SHP77 (cell line): ENCODE data around the gene RHAG.
"Not testable (repeated sequence)": the region's sequence is repeated elsewhere in the genome, so short reads cannot be mapped to it uniquely, and the experiment has no call there.

Experiments
- DNase-seq, 2 experiments: peaks; one replicate each; lab custom pipeline; 2025; lab: John Stamatoyannopoulos, UW

Gene RHAG

DNA sequence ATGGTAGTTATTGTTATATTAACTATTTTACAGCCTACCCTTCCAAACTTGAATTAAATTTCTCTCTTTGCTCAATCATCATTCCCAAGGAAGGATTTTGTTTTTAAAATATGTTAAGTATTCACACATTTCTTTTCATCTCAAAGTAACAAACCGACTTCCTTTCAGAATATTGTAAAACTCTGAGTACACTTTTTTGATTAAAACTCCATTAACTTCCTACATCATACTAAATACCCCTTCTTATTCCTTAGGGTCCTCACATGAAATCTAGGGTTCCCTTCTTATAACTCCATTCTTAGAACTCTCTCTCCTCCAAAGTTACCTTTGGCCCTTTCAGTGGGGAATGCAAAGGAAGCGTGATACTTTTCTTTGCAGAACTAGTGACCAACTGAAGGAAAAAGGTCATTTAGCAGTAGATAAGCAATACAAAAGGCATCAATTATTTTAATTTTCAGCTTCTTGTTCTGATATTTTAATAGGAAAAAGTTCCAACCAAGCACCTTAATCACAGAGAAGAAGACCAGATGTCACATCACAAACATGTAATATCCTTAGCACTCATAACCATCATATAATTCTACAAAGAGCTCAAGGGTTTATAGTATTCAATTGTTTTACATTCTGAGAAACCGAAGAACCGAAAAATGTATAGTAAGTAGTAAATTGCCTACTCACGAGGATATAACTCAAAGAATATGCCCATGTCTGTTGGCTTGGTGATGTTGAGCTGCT lies 494 bp downstream of the RHAG start:
- DNase-seq: no peak

DNA sequence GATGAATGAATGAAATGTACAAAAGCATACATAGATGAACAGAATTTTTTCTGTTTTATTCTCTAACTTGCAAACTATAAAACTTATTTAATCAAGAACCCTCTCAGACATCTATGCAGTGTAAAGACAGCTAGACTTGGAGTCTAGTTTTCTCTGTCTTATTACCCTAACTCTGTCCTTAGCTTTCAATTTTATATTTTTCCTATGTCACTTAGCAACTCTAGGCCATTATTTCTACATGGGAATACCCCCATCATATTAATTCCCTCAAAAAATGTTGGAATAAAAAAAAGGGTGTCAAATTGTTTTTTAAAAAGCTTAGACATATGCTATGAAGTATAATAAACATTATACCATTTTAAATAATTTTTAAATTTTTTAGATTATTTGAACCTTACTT lies 1.2 kb downstream of the RHAG start:
- no peak for DNase-seq

DNA sequence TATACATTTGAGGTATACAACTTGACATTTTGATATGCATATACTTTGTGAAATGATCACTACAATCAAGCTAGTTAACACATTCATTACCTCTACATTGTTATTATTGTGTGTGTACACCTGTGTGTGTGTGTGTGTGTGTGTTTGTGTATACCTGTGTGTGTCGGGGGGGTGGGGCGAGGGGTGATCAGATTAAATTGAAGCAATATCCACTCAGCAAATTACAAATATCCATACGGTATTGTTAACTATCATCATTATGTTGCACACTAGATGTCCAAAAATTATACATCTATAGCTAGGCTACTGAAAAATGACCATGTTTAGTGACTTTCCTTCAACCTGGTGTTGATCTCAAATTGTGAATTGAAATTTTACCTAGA lies 1.8 kb downstream of the RHAG start:
- no peak for DNase-seq

DNA sequence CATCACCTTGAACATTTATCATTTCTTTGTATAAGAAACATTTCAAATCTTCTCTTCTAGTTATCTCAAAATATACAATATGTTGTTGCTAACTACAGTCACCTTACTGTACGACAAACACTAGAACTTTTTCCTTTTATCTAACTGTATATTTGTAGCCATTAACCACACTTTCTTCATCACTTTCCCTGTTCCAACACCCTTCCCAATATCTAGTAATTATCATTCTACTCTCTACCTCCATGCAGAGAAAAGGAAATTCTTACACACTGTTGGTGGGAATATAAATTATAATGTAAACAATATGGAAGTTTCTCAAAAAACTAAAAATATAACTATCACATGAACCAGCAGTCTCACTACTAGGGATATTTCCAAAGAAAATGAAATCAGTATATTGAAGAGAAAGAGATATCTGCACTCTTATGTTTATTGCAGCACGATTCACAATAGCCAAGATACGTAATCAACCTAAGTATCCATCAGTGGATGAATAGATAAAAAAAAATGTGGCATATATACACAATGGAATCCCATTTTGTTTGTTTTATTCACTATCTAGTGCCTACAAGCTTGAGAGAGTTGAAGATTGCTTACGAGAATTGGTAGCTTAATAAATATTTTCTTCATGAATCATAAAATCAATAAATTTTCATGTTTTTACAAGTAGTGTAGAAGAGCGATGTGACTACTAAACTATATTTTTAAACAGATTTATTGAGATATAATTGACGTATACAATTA lies 2.4 kb downstream of the RHAG start:
- DNase-seq: no peak

DNA sequence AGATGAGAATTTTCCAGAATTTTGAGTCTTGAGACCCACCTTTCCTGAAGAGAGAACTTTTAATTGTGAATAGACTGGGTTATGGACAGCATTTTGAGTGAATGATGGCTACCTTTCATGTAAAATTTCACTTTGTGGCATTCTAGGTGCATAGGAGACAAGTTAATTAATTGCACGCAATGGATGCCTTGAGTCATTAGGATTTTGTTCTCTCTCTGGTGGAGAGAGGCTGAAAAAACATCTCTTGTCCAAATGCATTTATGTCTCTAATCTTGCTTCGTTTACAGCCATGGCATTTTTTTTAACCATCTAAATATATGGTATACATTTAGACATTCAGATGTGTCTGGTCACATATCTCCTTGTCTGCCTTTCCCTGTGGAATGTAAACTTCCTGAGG lies 3.1 kb downstream of the RHAG start:
- no peak for DNase-seq

DNA sequence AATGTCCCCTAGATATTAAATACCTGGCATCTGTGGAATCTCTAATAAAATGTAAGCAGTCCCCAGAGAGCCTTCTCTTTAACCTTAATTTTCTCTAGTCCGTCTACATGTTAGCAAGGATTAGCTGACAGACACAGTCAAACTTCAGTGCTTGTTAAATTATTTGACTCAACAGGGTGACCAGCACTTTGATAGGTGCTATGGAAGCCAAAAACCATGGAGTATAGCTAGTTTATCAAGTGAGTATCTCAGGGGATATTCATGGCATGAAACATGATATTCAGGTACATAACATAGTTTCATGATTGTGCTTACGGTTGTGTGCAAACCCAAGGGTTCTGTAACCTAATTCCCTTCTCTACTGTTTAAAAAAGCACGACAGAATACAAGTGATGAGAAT lies 3.9 kb downstream of the RHAG start:
- DNase-seq: no peak

DNA sequence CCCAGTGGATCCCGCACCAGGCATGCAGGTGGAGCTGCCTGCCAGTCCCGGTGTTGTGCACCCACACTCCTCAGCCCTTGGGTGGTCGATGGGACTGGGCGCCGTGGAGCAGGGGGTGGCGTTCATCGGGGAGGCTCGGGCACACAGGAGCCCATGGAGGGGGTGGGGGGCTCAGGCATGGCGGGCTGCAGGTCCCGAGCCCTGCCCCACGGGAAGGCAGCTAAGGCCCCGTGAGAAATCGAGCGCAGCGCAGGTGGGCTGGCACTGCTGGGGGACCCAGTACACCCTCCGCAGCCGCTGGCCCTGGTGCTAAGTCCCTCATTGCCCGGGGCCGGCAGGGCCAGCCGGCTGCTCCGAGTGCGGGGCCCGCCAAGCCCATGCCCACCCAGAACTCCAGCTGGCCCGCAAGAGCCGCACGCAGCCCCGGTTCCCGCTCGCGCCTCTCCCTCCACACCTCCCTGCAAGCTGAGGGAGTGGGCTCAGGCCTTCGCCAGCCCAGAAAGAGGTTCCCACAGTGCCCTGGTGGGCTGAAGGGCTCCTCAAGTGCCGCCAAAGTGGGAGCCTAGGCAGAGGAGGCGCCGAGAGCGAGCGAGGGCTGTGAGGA lies 7.1 kb downstream of the RHAG start:
- not testable (repeated sequence) for DNase-seq

DNA sequence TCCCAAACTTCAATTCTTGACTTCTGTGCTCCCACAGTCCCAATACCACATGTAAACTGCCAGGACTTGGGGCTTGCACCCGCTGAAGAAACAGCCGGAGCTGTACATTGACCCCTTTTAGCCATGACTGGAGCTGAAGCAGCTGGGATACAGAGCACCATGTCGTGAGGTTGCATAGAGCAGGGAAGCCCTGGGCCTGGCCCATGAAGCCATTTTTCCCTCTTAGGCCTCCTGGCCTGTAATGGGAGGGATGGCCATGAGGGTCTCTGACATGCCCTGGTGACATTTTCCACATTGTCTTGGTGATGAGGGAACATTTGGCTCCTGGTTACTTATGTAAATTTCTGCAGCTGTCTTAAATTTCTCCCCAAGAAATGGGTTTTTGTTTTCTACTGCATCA lies 9.8 kb downstream of the RHAG start:
- no peak for DNase-seq

DNA sequence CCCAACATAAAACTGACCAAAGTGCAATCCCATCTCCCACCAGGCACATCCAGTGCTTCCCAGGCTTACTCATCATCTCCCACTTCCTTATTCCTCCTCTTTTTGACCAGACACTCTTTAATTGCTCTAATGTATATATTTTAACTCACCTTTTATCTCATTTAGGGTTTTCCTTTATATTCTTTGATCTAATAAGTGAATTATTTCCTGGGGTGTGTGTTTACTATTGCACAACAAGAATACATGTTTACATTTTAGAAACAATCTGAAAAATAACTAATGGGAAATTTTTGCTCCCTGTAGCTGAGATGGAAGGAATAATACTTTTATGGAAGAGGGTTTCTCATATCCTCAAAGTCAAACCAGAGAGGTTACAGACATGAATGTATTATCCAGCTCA lies 18.4 kb downstream of the RHAG start:
- no peak for DNase-seq

DNA sequence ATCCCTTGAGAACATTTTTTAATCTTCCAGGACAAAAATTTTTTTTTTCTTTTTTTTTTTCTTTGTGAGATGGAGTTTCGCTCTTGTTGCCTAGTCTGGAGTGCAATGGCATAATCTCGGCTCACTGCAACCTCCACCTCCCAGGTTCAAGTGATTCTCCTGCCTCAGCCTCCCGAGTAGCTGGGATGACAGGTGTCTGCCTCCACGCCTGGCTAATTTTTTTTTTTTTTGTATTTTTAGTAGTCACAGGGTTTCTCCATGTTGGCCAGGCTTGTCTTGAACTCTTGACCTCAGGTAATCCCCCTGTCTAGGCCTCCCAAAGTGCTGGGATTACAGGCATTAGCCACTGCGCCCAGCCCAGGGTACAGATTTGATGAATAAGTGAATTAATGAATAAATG lies 22.5 kb downstream of the RHAG start:
- not testable (repeated sequence) for DNase-seq

DNA sequence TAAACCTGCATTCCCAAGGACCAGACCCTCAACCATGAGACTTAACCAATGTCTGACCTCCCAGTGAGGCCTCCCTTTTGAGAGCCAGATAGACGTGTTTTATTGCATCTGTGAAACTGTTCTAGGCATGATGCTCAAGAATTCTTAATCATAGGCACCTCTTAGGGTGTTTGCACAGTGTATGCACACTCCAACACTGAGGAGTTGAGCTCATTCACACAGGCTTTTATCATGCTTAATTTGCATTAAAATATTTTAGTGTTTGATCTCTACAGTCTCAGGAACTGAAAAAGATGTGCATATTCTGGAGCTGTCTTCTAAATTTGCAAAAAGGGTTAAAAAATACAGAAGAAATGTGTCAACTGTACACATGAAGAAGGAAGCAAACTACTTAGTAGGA lies 27.4 kb downstream of the RHAG start:
- no peak for DNase-seq

DNA sequence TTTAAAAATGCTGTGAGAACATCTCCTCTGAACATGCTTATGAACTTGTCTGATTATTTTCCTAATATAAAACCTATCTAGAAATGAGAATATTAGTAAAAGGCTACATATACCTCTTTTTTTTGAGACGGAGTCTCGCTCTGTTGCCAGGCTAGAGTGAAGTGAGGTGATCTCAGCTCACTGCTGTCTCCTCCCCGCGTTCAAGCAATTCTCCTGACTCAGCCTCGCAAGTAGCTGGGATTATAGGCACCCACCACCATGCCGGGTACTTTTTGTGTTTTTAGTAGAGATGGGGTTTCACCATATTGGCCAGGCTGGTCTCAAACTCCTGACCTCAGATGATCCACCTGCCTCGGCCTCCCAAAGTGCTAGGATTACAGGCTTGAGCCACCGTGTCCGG lies 28.4 kb downstream of the RHAG start:
- DNase-seq: not testable (repeated sequence)

DNA sequence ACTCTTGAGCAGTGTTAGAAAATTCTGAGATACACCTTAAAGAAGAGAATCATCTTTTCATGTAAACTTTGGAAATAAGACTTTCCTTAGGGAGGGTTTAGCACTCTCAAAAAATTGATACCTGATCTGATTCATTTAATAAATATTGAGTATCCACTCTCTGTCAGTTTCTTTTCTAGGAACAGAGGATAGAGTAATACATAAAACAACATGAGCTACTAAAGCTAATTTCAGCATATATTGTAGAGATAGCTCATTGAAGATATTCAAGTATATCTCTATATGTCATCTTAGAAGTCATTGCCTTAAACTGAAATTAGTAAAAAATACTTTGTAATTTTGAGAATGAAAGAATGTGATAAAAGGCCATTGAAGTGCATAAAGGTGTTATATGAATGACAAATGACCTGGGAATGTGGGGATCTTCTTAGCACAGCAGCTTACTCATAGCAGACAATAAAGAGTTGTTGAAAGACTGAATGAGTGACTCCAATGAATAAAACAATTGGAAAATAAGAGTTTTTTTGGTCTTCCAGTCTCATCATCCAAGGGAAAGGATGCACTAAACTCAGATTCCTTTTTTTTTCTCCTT lies 29.2 kb downstream of the RHAG start:
- no peak for DNase-seq

DNA sequence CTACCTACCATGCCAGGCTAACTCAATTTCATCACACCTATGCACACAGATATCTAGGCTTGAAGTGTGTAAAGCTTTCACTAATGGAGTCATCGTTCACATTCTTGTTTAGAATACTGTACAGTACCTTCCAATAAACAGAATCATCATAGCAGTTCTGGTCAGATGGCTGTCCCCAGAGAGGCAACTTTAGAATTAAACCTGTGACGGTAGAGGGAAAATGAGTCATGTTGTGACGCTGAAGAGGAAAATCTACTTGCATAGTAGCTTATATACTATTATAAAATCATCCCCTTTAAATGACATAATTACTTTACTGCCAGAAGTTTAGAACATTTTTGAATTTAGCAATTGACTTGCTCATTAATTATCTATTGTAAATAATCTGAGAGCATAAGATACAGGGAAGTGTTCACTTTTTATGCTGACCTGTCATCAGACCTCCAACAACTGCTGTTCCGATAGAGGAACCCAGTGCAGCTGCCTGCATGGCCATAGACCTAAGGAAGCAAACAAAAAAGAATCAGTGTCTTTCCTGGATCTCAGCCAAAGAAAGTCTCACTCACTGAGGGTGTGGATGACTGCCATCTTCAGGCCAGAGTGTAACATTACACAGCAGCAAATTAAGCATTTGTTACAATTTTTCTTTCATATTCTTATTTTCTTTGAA lies 29.8 kb downstream of the RHAG start:
- peak; percentile 92 to 96 for DNase-seq

DNA sequence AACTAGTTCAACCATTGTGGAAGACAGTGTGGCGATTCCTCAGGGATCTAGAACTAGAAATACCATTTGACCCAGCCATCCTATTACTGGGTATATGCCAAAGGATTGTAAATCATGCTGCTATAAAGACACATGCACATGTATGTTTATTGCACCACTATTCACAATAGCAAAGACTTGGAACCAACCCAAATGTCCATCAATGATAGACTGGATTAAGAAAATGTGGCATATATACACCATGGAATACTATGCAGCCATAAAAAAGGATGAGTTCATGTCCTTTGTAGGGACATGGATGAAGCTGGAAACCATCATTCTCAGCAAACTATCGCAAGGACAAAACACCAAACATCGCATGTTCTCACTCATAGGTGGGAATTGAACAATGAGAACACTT lies 32.6 kb downstream of the RHAG start:
- DNase-seq: not testable (repeated sequence)

DNA sequence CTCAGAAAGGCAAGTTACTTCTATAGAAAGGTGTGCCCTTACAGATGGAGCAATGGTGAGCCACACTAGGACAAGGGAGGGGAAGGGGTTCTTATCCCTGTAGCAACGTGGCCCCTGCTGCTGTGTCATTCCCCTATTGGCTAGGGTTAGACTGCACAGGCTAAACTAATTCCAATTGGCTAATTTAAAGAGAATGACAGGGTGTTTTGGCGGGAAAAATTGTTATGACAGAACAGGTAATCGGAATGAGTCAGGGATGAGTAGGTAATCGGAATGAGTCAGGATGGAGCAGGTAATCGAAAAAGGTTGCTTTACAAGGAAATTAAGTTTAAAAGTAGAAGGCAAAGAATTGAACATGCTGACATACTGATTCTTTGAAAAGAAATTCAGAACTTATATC lies 49.4 kb downstream of the RHAG start:
- DNase-seq: not testable (repeated sequence)

DNA sequence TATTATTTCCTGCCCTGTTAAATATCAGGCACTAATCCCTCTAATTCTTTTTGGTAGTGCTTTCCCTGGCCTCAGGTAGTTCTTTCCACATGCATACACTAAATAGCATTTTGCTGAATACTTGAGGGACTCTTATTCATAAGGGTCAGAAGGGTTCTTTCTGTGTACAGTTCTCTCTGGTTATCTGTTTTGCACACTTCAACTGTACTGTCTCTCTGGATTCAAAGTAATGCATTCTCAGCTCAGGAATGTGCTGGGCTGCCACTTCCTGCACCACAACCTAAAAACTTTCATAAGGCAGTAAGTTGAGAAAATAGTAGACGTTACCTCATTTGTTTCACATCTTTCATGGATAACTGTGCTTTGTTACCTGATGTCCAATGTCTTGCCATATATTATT lies 54.1 kb downstream of the RHAG start:
- no peak for DNase-seq

DNA sequence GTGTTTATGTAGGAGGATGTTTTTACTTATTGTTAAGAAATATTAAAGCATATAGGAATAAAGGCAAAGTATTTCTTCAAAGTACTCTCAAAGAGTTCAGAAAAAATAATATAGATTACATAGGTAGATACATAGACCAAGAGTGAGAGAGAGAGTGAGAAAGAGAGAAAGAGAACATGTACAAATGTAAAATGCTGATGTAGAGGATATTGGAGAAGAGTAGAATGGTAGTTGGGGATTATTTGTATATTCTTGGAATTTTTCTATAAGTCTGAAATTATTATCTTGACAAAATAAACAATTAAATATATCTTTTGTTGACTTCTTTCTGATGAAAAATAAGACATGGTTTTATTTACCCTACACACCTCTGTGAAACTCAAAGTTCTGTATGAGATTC lies 57.0 kb downstream of the RHAG start:
- no peak for DNase-seq

DNA sequence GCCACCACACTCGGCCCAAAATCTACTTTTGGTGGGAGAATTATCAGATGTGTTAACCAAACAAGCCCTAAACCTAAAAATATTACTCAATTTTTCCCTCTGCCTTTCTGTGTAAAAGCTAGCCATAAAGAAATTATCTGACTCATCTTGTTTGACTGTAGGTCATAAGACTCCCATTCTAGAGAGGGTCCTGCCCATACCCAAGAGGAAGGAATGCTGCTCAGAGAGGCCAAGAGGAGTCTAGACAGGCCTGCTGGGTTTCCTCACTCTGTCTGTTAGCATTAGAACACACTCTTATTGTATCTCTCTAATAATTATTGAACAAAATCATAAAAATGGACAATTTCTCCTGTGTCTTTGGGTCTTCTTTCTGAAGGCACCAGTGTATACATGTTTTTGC lies 60.0 kb downstream of the RHAG start:
- no peak for DNase-seq

DNA sequence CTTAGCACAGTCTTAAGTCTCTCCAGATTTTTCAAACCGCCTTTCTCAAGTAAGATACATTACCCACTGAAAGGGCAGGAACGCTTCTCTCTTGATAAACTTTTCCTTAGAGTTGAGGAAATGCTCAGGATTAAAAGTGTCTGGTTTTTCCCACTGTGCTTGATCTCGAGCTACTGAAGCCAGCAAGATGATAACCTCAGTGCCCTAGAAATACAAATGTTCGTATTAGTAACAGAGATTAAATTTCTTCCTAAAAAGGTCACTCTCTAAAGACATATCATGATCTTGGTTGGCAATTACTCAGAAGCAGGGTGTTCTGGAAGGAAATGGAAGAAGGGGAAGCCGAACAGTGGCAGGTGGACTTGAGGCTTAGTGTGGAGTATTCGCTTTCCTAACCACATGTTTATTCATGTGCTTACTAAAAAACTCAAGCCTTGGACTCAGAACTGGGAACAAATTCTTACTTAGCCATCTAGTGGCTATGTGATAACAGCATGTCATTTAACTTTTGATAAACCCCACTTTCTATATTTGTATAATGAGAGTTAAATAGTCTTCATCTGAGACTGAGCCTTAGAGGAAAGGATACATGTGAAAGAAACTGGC lies 66.1 kb downstream of the RHAG start:
- DNase-seq: no peak

DNA sequence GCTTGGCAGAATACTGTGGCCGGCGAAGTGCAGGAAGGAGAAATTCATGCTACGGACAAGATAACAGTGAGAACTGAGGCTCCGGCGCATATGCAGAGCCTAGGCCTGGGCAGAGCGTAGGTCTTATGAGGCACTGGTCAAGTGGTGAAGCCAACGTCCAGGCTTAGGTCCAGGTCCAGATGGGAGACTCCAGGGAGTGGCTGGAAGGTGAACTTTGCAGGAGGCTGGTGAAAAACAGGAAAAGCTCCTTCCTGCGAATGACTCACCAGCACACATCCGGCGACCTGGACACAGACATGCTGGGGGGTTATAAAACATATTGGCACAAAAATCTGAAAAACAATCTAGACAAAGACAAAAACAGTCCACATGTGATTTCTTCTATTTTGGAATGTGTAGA lies 70.8 kb downstream of the RHAG start:
- DNase-seq: no peak

DNA sequence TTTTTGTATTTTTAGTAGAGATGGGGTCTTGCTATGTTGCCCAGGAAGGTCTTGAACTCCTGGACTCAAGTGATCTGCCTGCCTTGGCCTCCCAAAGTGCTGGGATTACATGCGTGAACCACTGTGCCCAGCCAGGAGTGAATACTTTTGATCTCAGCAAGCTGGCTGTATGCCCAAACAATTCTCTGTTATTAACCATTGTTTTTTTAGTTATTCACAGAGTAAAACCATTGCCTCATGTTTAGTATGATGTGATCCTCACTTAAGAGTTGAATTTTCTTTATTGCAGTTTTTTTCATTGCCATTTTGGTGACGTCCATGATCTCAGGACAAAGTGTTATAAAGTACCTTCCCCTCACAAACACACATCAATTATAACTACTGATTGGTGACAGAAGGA lies 71.4 kb downstream of the RHAG start:
- DNase-seq: no peak
